ENCODE measurements around the gene ZBTB20. TPM values are rescaled to one million over a fixed set of nuclear protein-coding genes. Genes with fewer than 3 reads are reported as not detected.

The ZBTB20 gene
- total and polyA plus RNA-seq, 2 of the 4 experiments (the other 2 are of a cell fraction): 0.75 to 14.7 TPM

GRCh38 chr3:114542359-114542758 is 604.7 kb downstream of the ZBTB20 start:
- H3K18ac ChIP-seq (ENCODE audit: low read depth, low read length): no peak overlapping the region
- no peak overlapping the region for H3K27ac ChIP-seq (ENCODE audit: insufficient read depth, low read length)
- H2AK9ac ChIP-seq (replicated peaks; ENCODE audit: low read depth, low read length, poor library complexity): no peak overlapping the region

More at GRCh38 chr3:114542359-114542758, 604.7 kb downstream of the ZBTB20 start:
- DNase-seq (no peak), ATAC-seq (ENCODE audit: low read depth) (no peak)
- no peak overlapping the region for H3K4me3 ChIP-seq (ENCODE audit: insufficient read depth, low read depth, low read length)
- no peak overlapping the region for H3K14ac ChIP-seq (replicated peaks; ENCODE audit: low read depth, low read length)
- no peak overlapping the region for H4K5ac ChIP-seq (ENCODE audit: low read depth, low read length)
- H3K4me1 ChIP-seq (ENCODE audit: control insufficient read depth, insufficient read depth, low read length): peaks cover 2% of the 10 kb centered on the region; the same call in 1 of the 2 replicates
- TF ChIP-seq CEBPB (IDR thresholded peaks at IDR 0.05; ENCODE audit: low read depth, low read length): no peak
- TF ChIP-seq MXI1 (IDR thresholded peaks at IDR 0.05; ENCODE audit: borderline replicate concordance, low read depth, low read length): no peak
- TF ChIP-seq FOS (IDR thresholded peaks at IDR 0.05; ENCODE audit: low read depth, low read length): no peak
- no peak for TF ChIP-seq RCOR1 (IDR thresholded peaks at IDR 0.05; ENCODE audit: insufficient replicate concordance, low read length)
- no peak for TF ChIP-seq POLR2A (IDR thresholded peaks at IDR 0.05; ENCODE audit: low read depth, low read length)
- TF ChIP-seq SMC3 (IDR thresholded peaks at IDR 0.05; ENCODE audit: low read depth, low read length): no peak
- H3K9me3 ChIP-seq (ENCODE audit: control insufficient read depth, insufficient read depth, low read length): no peaks in the 10 kb centered on the region
- H2BK5ac ChIP-seq (ENCODE audit: low read depth, low read length, poor library complexity, severe bottlenecking): no peak overlapping the region
- H4K8ac ChIP-seq (ENCODE audit: low read depth in 2 of 2, low read length in 2 of 2): no peak overlapping the region
- no peak overlapping the region for H2AK5ac ChIP-seq (ENCODE audit: low read depth, low read length)
- no TSS peak for BruUV-seq (replicated peaks)
- H2AFZ ChIP-seq (replicated peaks; ENCODE audit: low read length, poor library complexity): no peak overlapping the region
- ChIA-PET CTCF (no interaction called here), POLR2A (ENCODE audit: unreplicated experiment) (no interaction called here)
- no peaks in the 10 kb centered on the region for H3K36me3 ChIP-seq (ENCODE audit: control insufficient read depth, insufficient read depth, low read length)
- H3K23ac ChIP-seq (ENCODE audit: low read depth, low read length): no peak overlapping the region
- intact Hi-C loops (cut with micrococcal nuclease): no loop called here
- no peak overlapping the region for H2BK120ac ChIP-seq (ENCODE audit: low read depth, low read length)
- no peak overlapping the region for H3K4ac ChIP-seq (ENCODE audit: low read depth, low read length)
- dilution Hi-C loops (cut with HindIII; ENCODE audit: low sequenced_read_pairs, unreplicated experiment): no loop called here
- H2BK15ac ChIP-seq (ENCODE audit: low read depth, low read length): no peak overlapping the region
- H3K56ac ChIP-seq (ENCODE audit: extremely low read depth, insufficient read depth, low read length): no peak overlapping the region
- H2BK20ac ChIP-seq (ENCODE audit: low read depth, low read length): no peak overlapping the region
- H4K91ac ChIP-seq (ENCODE audit: insufficient read depth, low read depth, low read length): no peak overlapping the region
- H3K4me2 ChIP-seq (ENCODE audit: low read depth, low read length): no peak overlapping the region
- no peak overlapping the region for H3K9ac ChIP-seq (ENCODE audit: low read depth, low read length)
- peaks cover 8 to 19% of the 10 kb centered on the region in 2 experiments; a peak in 2 of 4 replicates for H3K79me1 ChIP-seq (ENCODE audit: low read depth in 1 of 2, low read length in 2 of 2)
- no peaks in the 10 kb centered on the region for H4K20me1 ChIP-seq (ENCODE audit: insufficient read depth, low read length)
- in situ Hi-C loops (cut with MboI; ENCODE audit: low sequenced_read_pairs): no loop called here
- H3K27me3 ChIP-seq (ENCODE audit: control insufficient read depth, insufficient read depth, low read length): no peaks in the 10 kb centered on the region
- no peaks in the 10 kb centered on the region for H3K9me1 ChIP-seq (ENCODE audit: insufficient read depth, low read length)
- WGBS, 2 experiments (ENCODE audit: extremely low coverage in 2 of 2, insufficient read length in 1 of 2): no CpG with 5 or more reads among the region's 1 CpG

Measured in IMR-90 (cell line).